Glutamatergic neuron (in vitro differentiated cells): ENCODE data around the gene PTPRM. TPM values are rescaled to one million over a fixed set of nuclear protein-coding genes. Genes with fewer than 3 reads are reported as not detected.

Source experiments
- DNase-seq: peaks from one replicate; pipeline ENCODE4 v3.0.0; 2022
- H3K27ac Mint-ChIP-seq: one replicate; pipeline ENCODE4 v1.8.0; 2020; ENCODE audit warnings: mild to moderate bottlenecking, mixed read lengths, inconsistent platforms; ENCODE audit not compliant: unreplicated experiment
- H3K27me3 Mint-ChIP-seq: one replicate; pipeline ENCODE4 v1.8.0; 2020; ENCODE audit warnings: mild to moderate bottlenecking, moderate library complexity, mixed read lengths, inconsistent platforms; ENCODE audit not compliant: unreplicated experiment
- H3K36me3 Mint-ChIP-seq: one replicate; pipeline ENCODE4 v1.8.0; 2020; ENCODE audit warnings: mild to moderate bottlenecking, mixed read lengths, inconsistent platforms; ENCODE audit not compliant: unreplicated experiment
- H3K4me1 Mint-ChIP-seq: one replicate; pipeline ENCODE4 v1.8.0; 2020; ENCODE audit warnings: mild to moderate bottlenecking, low read depth, mixed read lengths, inconsistent platforms; ENCODE audit not compliant: unreplicated experiment
- H3K4me3 Mint-ChIP-seq: one replicate; pipeline ENCODE4 v1.8.0; 2020; ENCODE audit warnings: mild to moderate bottlenecking, mixed read lengths, inconsistent platforms; ENCODE audit not compliant: unreplicated experiment
- H3K9me3 Mint-ChIP-seq: one replicate; pipeline ENCODE4 v1.8.0; 2020; ENCODE audit warnings: mild to moderate bottlenecking, moderate library complexity, mixed read lengths, inconsistent platforms; ENCODE audit not compliant: unreplicated experiment
- CTCF ChIP-seq: fragments of 200-600 bp; sonication (generic); IDR thresholded peaks from one replicate; pipeline ENCODE4 v1.5.0; 2021; ENCODE audit not compliant: partially characterized antibody, unreplicated experiment
- total RNA-seq: library from RNA; stranded (reverse); fragmentation: NEBNext Ultra II Directional; extraction: Animal tissue kit (Norgen Biotek cat#: 25700); gene quantifications from one replicate; pipeline ENCODE4 v1.2.1, GENCODE V29; 2021; ENCODE audit not compliant: unreplicated experiment

PTPRM gene
- total RNA-seq, 1 donor from 2014 or later, result 23.9 TPM

GRCh38 chr18:8406186-8406867, 839.2 kb downstream of the PTPRM start:
- no peak for TF ChIP-seq CTCF
- H3K27ac Mint-ChIP-seq, result no peak overlapping the region
- no peak overlapping the region for H3K4me3 Mint-ChIP-seq
- peaks cover 8% of the 10 kb centered on the region for H3K9me3 Mint-ChIP-seq
- H3K27me3 Mint-ChIP-seq, result no peaks in the 10 kb centered on the region
- peaks cover 19% of the 10 kb centered on the region for H3K36me3 Mint-ChIP-seq
- no peaks in the 10 kb centered on the region for H3K4me1 Mint-ChIP-seq
- DNase-seq, result no peak

GRCh38 chr18:8406868-8407250, 839.7 kb downstream of the PTPRM start:
- no peaks in the 10 kb centered on the region for H3K27me3 Mint-ChIP-seq
- peaks cover 11% of the 10 kb centered on the region for H3K9me3 Mint-ChIP-seq
- peaks cover 24% of the 10 kb centered on the region for H3K36me3 Mint-ChIP-seq
- DNase-seq, result no peak
- no peak overlapping the region for H3K27ac Mint-ChIP-seq
- no peaks in the 10 kb centered on the region for H3K4me1 Mint-ChIP-seq
- H3K4me3 Mint-ChIP-seq, result no peak overlapping the region
- no peak for TF ChIP-seq CTCF

- no peak overlapping the region for H3K27ac Mint-ChIP-seq
- H3K27me3 Mint-ChIP-seq, result no peaks in the 10 kb centered on the region
- H3K36me3 Mint-ChIP-seq, result peaks cover 23% of the 10 kb centered on the region
- peaks cover 11% of the 10 kb centered on the region for H3K9me3 Mint-ChIP-seq
- DNase-seq, result no peak
- H3K4me3 Mint-ChIP-seq, result no peak overlapping the region
- TF ChIP-seq CTCF, result no peak
- H3K4me1 Mint-ChIP-seq, result no peaks in the 10 kb centered on the region
Observed at GRCh38 chr18:8409151-8409550, 842.0 kb downstream of the PTPRM start.

GRCh38 chr18:8411492-8411891, 844.4 kb downstream of the PTPRM start:
- peaks cover 10% of the 10 kb centered on the region for H3K9me3 Mint-ChIP-seq
- peaks cover 4% of the 10 kb centered on the region for H3K4me1 Mint-ChIP-seq
- no peak for DNase-seq
- H3K27ac Mint-ChIP-seq, result no peak overlapping the region
- peaks cover 29% of the 10 kb centered on the region for H3K36me3 Mint-ChIP-seq
- H3K4me3 Mint-ChIP-seq, result no peak overlapping the region
- no peaks in the 10 kb centered on the region for H3K27me3 Mint-ChIP-seq
- no peak for TF ChIP-seq CTCF

GRCh38 chr18:8412117-8412516, 845.0 kb downstream of the PTPRM start:
- no peak overlapping the region for H3K4me3 Mint-ChIP-seq
- peaks cover 29% of the 10 kb centered on the region for H3K36me3 Mint-ChIP-seq
- DNase-seq, result no peak
- H3K9me3 Mint-ChIP-seq, result peaks cover 10% of the 10 kb centered on the region
- TF ChIP-seq CTCF, result no peak
- H3K27me3 Mint-ChIP-seq, result no peaks in the 10 kb centered on the region
- H3K4me1 Mint-ChIP-seq, result peaks cover 5% of the 10 kb centered on the region
- H3K27ac Mint-ChIP-seq, result no peak overlapping the region
